Stimulated activated naive B cell treated with anti-CD40 and anti-IgM and Interleukin-4, amounts not matched to agents 10 μg/mL and 1 μg/mL and 100 μg/mL, for 72 hours (primary cell): ENCODE measurements around the gene ZNF764.
"Not testable (repeated sequence)": the region's sequence is repeated elsewhere in the genome, so short reads cannot be mapped to it uniquely, and the experiment has no call there.

ENCODE experiments used
- ATAC-seq, 2 donors: fragments of 150-1000 bp; cut with Tn5 transposase; replicated peaks; 2 replicates each; pipeline ENCODE4 v1.10.0; 2021; ENCODE audit warnings: moderate library complexity in 1 of 2
- DNase-seq: peaks from one replicate; pipeline ENCODE4 v3.0.0; 2021
- H3K27ac Mint-ChIP-seq: one replicate; pipeline ENCODE4 v1.8.0; 2022; ENCODE audit warnings: mild to moderate bottlenecking, mixed read lengths
- H3K27me3 Mint-ChIP-seq, 2 donors: one replicate each; pipeline ENCODE4 v1.8.0; 2022; ENCODE audit warnings: mixed read lengths in 2 of 2
- H3K36me3 Mint-ChIP-seq, 2 donors: one replicate each; pipeline ENCODE4 v1.8.0; 2022; ENCODE audit warnings: mixed read lengths in 2 of 2, mild to moderate bottlenecking in 1 of 2
- H3K4me1 Mint-ChIP-seq, 2 donors: one replicate each; pipeline ENCODE4 v1.8.0; 2022; ENCODE audit warnings: mixed read lengths in 2 of 2, mild to moderate bottlenecking in 1 of 2
- H3K4me3 Mint-ChIP-seq, 2 donors: one replicate each; pipeline ENCODE4 v1.8.0; 2022; ENCODE audit warnings: mild to moderate bottlenecking in 2 of 2, mixed read lengths in 2 of 2, moderate library complexity in 1 of 2
- H3K9me3 Mint-ChIP-seq, 2 donors: one replicate each; pipeline ENCODE4 v1.8.0; 2022; ENCODE audit warnings: mixed read lengths in 2 of 2, mild to moderate bottlenecking in 1 of 2

The ZNF764 gene

GRCh38 chr16:30532285-30533145 lies 25.7 kb downstream of the ZNF764 start:
- peak overlapping the region; percentile 84 for H3K27ac Mint-ChIP-seq
- DNase-seq (no peak), ATAC-seq (no peak)
- H3K4me3 Mint-ChIP-seq = peak overlapping the region in 1 of 2 donors; percentile 80
- H3K9me3 Mint-ChIP-seq = no peaks in the 10 kb centered on the region
- peaks cover 22 to 62% of the 10 kb centered on the region in 2 donors for H3K4me1 Mint-ChIP-seq
- H3K27me3 Mint-ChIP-seq = no peaks in the 10 kb centered on the region
- H3K36me3 Mint-ChIP-seq = peaks cover 27 to 30% of the 10 kb centered on the region in 2 donors

- peaks cover 24 to 56% of the 10 kb centered on the region in 2 donors for H3K4me1 Mint-ChIP-seq
- ATAC-seq (no peak), DNase-seq (no peak)
- no peaks in the 10 kb centered on the region for H3K27me3 Mint-ChIP-seq
- H3K36me3 Mint-ChIP-seq = peaks cover 13 to 16% of the 10 kb centered on the region in 2 donors
- H3K9me3 Mint-ChIP-seq = no peaks in the 10 kb centered on the region
- peak overlapping the region; percentile 59 for H3K27ac Mint-ChIP-seq
- H3K4me3 Mint-ChIP-seq = no peak overlapping the region
Measured at GRCh38 chr16:30530163-30531037, 27.8 kb downstream of the ZNF764 start.

- DNase-seq = no peak
- H3K27ac Mint-ChIP-seq = peak overlapping the region; percentile 96
- H3K9me3 Mint-ChIP-seq = no peaks in the 10 kb centered on the region
- H3K4me1 Mint-ChIP-seq = peaks cover 29 to 66% of the 10 kb centered on the region in 2 donors
- no peak for ATAC-seq
- H3K36me3 Mint-ChIP-seq = peaks cover 7 to 20% of the 10 kb centered on the region in 2 donors
- H3K27me3 Mint-ChIP-seq = no peaks in the 10 kb centered on the region
- H3K4me3 Mint-ChIP-seq = peak overlapping the region in 1 of 2 donors; percentile 37
Measured at GRCh38 chr16:30528799-30529457, 29.2 kb downstream of the ZNF764 start.

- Mint-ChIP-seq H3K27me3 (no peaks in the 10 kb centered on the region), H3K9me3 (no peaks in the 10 kb centered on the region), H3K4me3 (peak overlapping the region; percentile 89 to 93), H3K27ac (peak overlapping the region; percentile 96), H3K4me1 (peaks cover 26 to 63% of the 10 kb centered on the region in 2 donors), H3K36me3 (peaks cover 7 to 17% of the 10 kb centered on the region in 2 donors)
- peak; percentile 59 for DNase-seq
- peak; percentile 54 to 56 for ATAC-seq
Measured at GRCh38 chr16:30527635-30528178, 30.5 kb downstream of the ZNF764 start.

GRCh38 chr16:30526823-30527634 lies 31.1 kb downstream of the ZNF764 start:
- Mint-ChIP-seq H3K4me3 (peak overlapping the region; percentile 89 to 93), H3K4me1 (peaks cover 29 to 63% of the 10 kb centered on the region in 2 donors), H3K36me3 (peaks cover 12 to 20% of the 10 kb centered on the region in 2 donors), H3K9me3 (no peaks in the 10 kb centered on the region), H3K27me3 (no peaks in the 10 kb centered on the region), H3K27ac (peak overlapping the region; percentile 96)
- DNase-seq (peak; percentile 98), ATAC-seq (peak; percentile 83 to 85)

- Mint-ChIP-seq H3K36me3 (peaks cover 16 to 17% of the 10 kb centered on the region in 2 donors), H3K4me3 (peak within 1 kb of the TSS; percentile 90 to 93), H3K4me1 (peaks cover 29 to 63% of the 10 kb centered on the region in 2 donors), H3K9me3 (no peaks in the 10 kb centered on the region), H3K27me3 (no peaks in the 10 kb centered on the region), H3K27ac (peak within 1 kb of the TSS; percentile 96)
- DNase-seq = peak; percentile 41
- peak; percentile 23 to 27 for ATAC-seq
Measured at GRCh38 chr16:30526137-30526822, 31.9 kb downstream of the ZNF764 start, which contains the start of gene ZNF768. Gene ZNF768 (minus strand): TSS chr16:30526566. CDS start chr16:30526413, 153 bp downstream.

- peak overlapping the region; percentile 90 for H3K27ac Mint-ChIP-seq
- DNase-seq (no peak), ATAC-seq (no peak)
- no peaks in the 10 kb centered on the region for H3K9me3 Mint-ChIP-seq
- H3K4me3 Mint-ChIP-seq = peak overlapping the region; percentile 90 to 93
- H3K27me3 Mint-ChIP-seq = no peaks in the 10 kb centered on the region
- H3K36me3 Mint-ChIP-seq = peaks cover 13 to 15% of the 10 kb centered on the region in 2 donors
- peaks cover 29 to 60% of the 10 kb centered on the region in 2 donors for H3K4me1 Mint-ChIP-seq
Measured at GRCh38 chr16:30525844-30526136, 32.4 kb downstream of the ZNF764 start.

- DNase-seq = no peak
- Mint-ChIP-seq H3K9me3 (no peaks in the 10 kb centered on the region), H3K4me3 (peak overlapping the region; percentile 42 to 68), H3K27ac (peak overlapping the region; percentile 67), H3K36me3 (peaks cover 19 to 20% of the 10 kb centered on the region in 2 donors), H3K4me1 (peaks cover 29 to 54% of the 10 kb centered on the region in 2 donors), H3K27me3 (no peaks in the 10 kb centered on the region)
- ATAC-seq = no peak
Measured at GRCh38 chr16:30524575-30525568, 33.3 kb downstream of the ZNF764 start.

GRCh38 chr16:30523768-30524574 lies 34.2 kb downstream of the ZNF764 start:
- Mint-ChIP-seq H3K36me3 (peaks cover 28% of the 10 kb centered on the region in 2 donors), H3K4me3 (peak overlapping the region; percentile 7 to 68), H3K4me1 (peaks cover 28 to 46% of the 10 kb centered on the region in 2 donors), H3K9me3 (no peaks in the 10 kb centered on the region), H3K27ac (peak overlapping the region; percentile 42), H3K27me3 (no peaks in the 10 kb centered on the region)
- ATAC-seq (no peak), DNase-seq (no peak)

GRCh38 chr16:30522702-30523463 lies 35.3 kb downstream of the ZNF764 start:
- peaks cover 35 to 36% of the 10 kb centered on the region in 2 donors for H3K36me3 Mint-ChIP-seq
- ATAC-seq, H3K27me3 Mint-ChIP-seq, H3K9me3 Mint-ChIP-seq, H3K4me3 Mint-ChIP-seq, DNase-seq: not testable (repeated sequence)
- peak overlapping the region; percentile 42 for H3K27ac Mint-ChIP-seq
- H3K4me1 Mint-ChIP-seq = peaks cover 21 to 36% of the 10 kb centered on the region in 2 donors
